CD8-positive, alpha-beta memory T cell (primary cell): ENCODE measurements around the gene AKAP10. TPM values are rescaled to one million over a fixed set of nuclear protein-coding genes. Genes with fewer than 3 reads are reported as not detected.
A peak's percentile ranks its signal among the peaks of the same experiment; 100 is the strongest.
"Not testable (repeated sequence)": the region's sequence is repeated elsewhere in the genome, so short reads cannot be mapped to it uniquely, and the experiment has no call there.

Source experiments
- CTCF ChIA-PET: fragments of 350-600 bp; sonication (Branson Sonifier 250); formaldehyde crosslinking; loops from one replicate; lab custom pipeline; 2021; ENCODE audit warnings: antibody characterized with exemption; lab: Charles Lee
- POLR2A ChIA-PET: fragments of 350-600 bp; sonication (Branson Sonifier 250); formaldehyde crosslinking; loops from one replicate; lab custom pipeline; 2021; ENCODE audit warnings: antibody characterized with exemption; lab: Charles Lee
- DNase-seq, 5 donors: peaks; one replicate each; pipeline versions ENCODE4 v3.0.0 to v3.0.0-alpha.2; 2020 to 2022; ENCODE audit warnings: mixed read lengths in 1 of 5
- H3K27ac ChIP-seq: one replicate; pipeline ENCODE4 v1.7.0; 2013; ENCODE audit warnings: low read depth, mild to moderate bottlenecking, low read length, moderate library complexity
- H3K27me3 ChIP-seq: 2 replicates; pipeline ENCODE4 v1.7.0; 2013; ENCODE audit warnings: low read length, mild to moderate bottlenecking; ENCODE audit not compliant: insufficient read depth, poor library complexity, severe bottlenecking
- H3K36me3 ChIP-seq: 2 replicates; pipeline ENCODE4 v1.7.0; 2013; ENCODE audit warnings: mild to moderate bottlenecking, low read length, moderate library complexity; ENCODE audit not compliant: insufficient read depth
- H3K4me1 ChIP-seq: 2 replicates; pipeline ENCODE4 v1.7.0; 2013; ENCODE audit warnings: mild to moderate bottlenecking, low read length, moderate library complexity; ENCODE audit not compliant: insufficient read depth
- H3K4me3 ChIP-seq: 2 replicates; pipeline ENCODE4 v1.7.0; 2013; ENCODE audit warnings: mild to moderate bottlenecking, low read length
- H3K9me3 ChIP-seq: 2 replicates; pipeline ENCODE4 v1.7.0; 2013; ENCODE audit warnings: mild to moderate bottlenecking, low read length
- H3K27ac Mint-ChIP-seq, 8 donors: one replicate each; pipeline ENCODE4 v1.8.0; 2020 to 2021; ENCODE audit warnings: mixed read lengths in 8 of 8, mild to moderate bottlenecking in 6 of 8, inconsistent platforms in 3 of 8, moderate library complexity in 3 of 8
- H3K27me3 Mint-ChIP-seq, 2 donors: one replicate each; pipeline ENCODE4 v1.8.0; 2020 to 2021; ENCODE audit warnings: mixed read lengths in 2 of 2, mild to moderate bottlenecking in 1 of 2, moderate library complexity in 1 of 2
- H3K36me3 Mint-ChIP-seq, 3 donors: one replicate each; pipeline ENCODE4 v1.8.0; 2020 to 2021; ENCODE audit warnings: mixed read lengths in 3 of 3, inconsistent platforms in 1 of 3, mild to moderate bottlenecking in 1 of 3
- H3K4me1 Mint-ChIP-seq, 3 donors: one replicate each; pipeline ENCODE4 v1.8.0; 2020 to 2021; ENCODE audit warnings: mixed read lengths in 3 of 3, inconsistent platforms in 1 of 3, mild to moderate bottlenecking in 1 of 3
- H3K4me3 Mint-ChIP-seq, 7 donors: one replicate each; pipeline ENCODE4 v1.8.0; 2020 to 2021; ENCODE audit warnings: mixed read lengths in 7 of 7, mild to moderate bottlenecking in 6 of 7, moderate library complexity in 4 of 7, inconsistent platforms in 2 of 7
- H3K9me3 Mint-ChIP-seq, 5 donors: one replicate each; pipeline ENCODE4 v1.8.0; 2020 to 2022; ENCODE audit warnings: mixed read lengths in 5 of 5, mild to moderate bottlenecking in 3 of 5, moderate library complexity in 2 of 5, inconsistent platforms in 1 of 5
- polyA plus RNA-seq: library from polyadenylated mRNA; unstranded; fragments of 300-500 nt; fragmentation: Illumina TruSeq; gene quantifications from one replicate; pipeline ENCODE4 v1.2.3, GENCODE V29; 2021
- total RNA-seq, 2 experiments: library from RNA; stranded (reverse); gene quantifications; one replicate each; pipeline ENCODE4 v1.2.3, GENCODE V29; 2021

AKAP10 gene
- total and polyA plus RNA-seq, 3 experiments from 2014 or later, result 24.1 to 32.6 (median 31.7) TPM

- H3K4me1 Mint-ChIP-seq, result no peaks in the 10 kb centered on the region
- no peak for DNase-seq
- peak overlapping the region in 1 of 8 donors; percentile 78 for H3K27ac Mint-ChIP-seq
- H3K27me3 ChIP-seq, result no peaks in the 10 kb centered on the region
- ChIA-PET POLR2A (no interaction called here), CTCF (no interaction called here)
- no peaks in the 10 kb centered on the region for H3K27me3 Mint-ChIP-seq
- no peaks in the 10 kb centered on the region for H3K9me3 Mint-ChIP-seq
- no peaks in the 10 kb centered on the region for H3K9me3 ChIP-seq
- no peak overlapping the region for H3K27ac ChIP-seq
- peaks cover 35% of the 10 kb centered on the region for H3K36me3 ChIP-seq
- no peak overlapping the region for H3K4me3 ChIP-seq
- H3K36me3 Mint-ChIP-seq, result peaks cover 9 to 84% (median 27%) of the 10 kb centered on the region in 3 donors
- no peaks in the 10 kb centered on the region for H3K4me1 ChIP-seq
- H3K4me3 Mint-ChIP-seq, result no peak overlapping the region
These were observed 72.7 kb downstream of the AKAP10 start for GRCh38 chr17:19904924-19905323.

- POLR2A ChIA-PET, result no interaction called here
- H3K4me3 Mint-ChIP-seq, result no peak overlapping the region
- H3K36me3 Mint-ChIP-seq, result peaks cover 9 to 79% (median 25%) of the 10 kb centered on the region in 3 donors
- CTCF ChIA-PET, result no interaction called here
- H3K27ac ChIP-seq, result no peak overlapping the region
- no peaks in the 10 kb centered on the region for H3K4me1 ChIP-seq
- no peak overlapping the region for H3K4me3 ChIP-seq
- H3K27ac Mint-ChIP-seq, result no peak overlapping the region
- no peaks in the 10 kb centered on the region for H3K4me1 Mint-ChIP-seq
- H3K27me3 Mint-ChIP-seq, result no peaks in the 10 kb centered on the region
- H3K27me3 ChIP-seq, result no peaks in the 10 kb centered on the region
- no peaks in the 10 kb centered on the region for H3K9me3 ChIP-seq
- no peak for DNase-seq
- peaks cover 30% of the 10 kb centered on the region for H3K36me3 ChIP-seq
- H3K9me3 Mint-ChIP-seq, result no peaks in the 10 kb centered on the region
These were observed 73.2 kb downstream of the AKAP10 start for GRCh38 chr17:19904412-19904811.

GRCh38 chr17:19900809-19901208 is 76.8 kb downstream of the AKAP10 start:
- Histone ChIP-seq H3K4me3 (no peak overlapping the region), H3K36me3 (peaks cover 9% of the 10 kb centered on the region), H3K4me1 (no peaks in the 10 kb centered on the region), H3K27ac (no peak overlapping the region), H3K9me3 (no peaks in the 10 kb centered on the region), H3K27me3 (no peaks in the 10 kb centered on the region)
- peaks cover 6 to 49% (median 11%) of the 10 kb centered on the region in 3 donors for H3K36me3 Mint-ChIP-seq
- no peaks in the 10 kb centered on the region for H3K4me1 Mint-ChIP-seq
- DNase-seq, result no peak
- H3K4me3 Mint-ChIP-seq, result no peak overlapping the region
- H3K27ac Mint-ChIP-seq, result peak overlapping the region in 7 of 8 donors; percentile 9 to 58 (median 37)
- CTCF ChIA-PET, result no interaction called here
- POLR2A ChIA-PET, result no interaction called here
- no peaks in the 10 kb centered on the region for H3K27me3 Mint-ChIP-seq
- H3K9me3 Mint-ChIP-seq, result no peaks in the 10 kb centered on the region

GRCh38 chr17:19897903-19898302 is 79.7 kb downstream of the AKAP10 start:
- H3K9me3 Mint-ChIP-seq, result no peaks in the 10 kb centered on the region
- H3K27me3 Mint-ChIP-seq, result no peaks in the 10 kb centered on the region
- H3K36me3 ChIP-seq, result no peaks in the 10 kb centered on the region
- DNase-seq, result no peak
- ChIA-PET POLR2A (no interaction called here), CTCF (no interaction called here)
- H3K4me3 Mint-ChIP-seq, result no peak overlapping the region
- H3K4me1 Mint-ChIP-seq, result no peaks in the 10 kb centered on the region
- no peaks in the 10 kb centered on the region for H3K27me3 ChIP-seq
- no peaks in the 10 kb centered on the region for H3K4me1 ChIP-seq
- peak overlapping the region in 2 of 8 donors; percentile 8 to 11 for H3K27ac Mint-ChIP-seq
- no peak overlapping the region for H3K4me3 ChIP-seq
- peaks cover 0 to 22% (median 2%) of the 10 kb centered on the region in 3 donors for H3K36me3 Mint-ChIP-seq
- H3K27ac ChIP-seq, result no peak overlapping the region
- H3K9me3 ChIP-seq, result no peaks in the 10 kb centered on the region

GRCh38 chr17:19897090-19897837 is 80.4 kb downstream of the AKAP10 start:
- no peaks in the 10 kb centered on the region for H3K9me3 Mint-ChIP-seq
- no peaks in the 10 kb centered on the region for H3K27me3 Mint-ChIP-seq
- H3K27ac Mint-ChIP-seq, result peak overlapping the region in 2 of 8 donors; percentile 29 to 88
- no peaks in the 10 kb centered on the region for H3K4me1 Mint-ChIP-seq
- H3K36me3 Mint-ChIP-seq, result peaks cover 0 to 17% (median 2%) of the 10 kb centered on the region in 3 donors
- DNase-seq, result no peak
- POLR2A ChIA-PET, result no interaction called here
- CTCF ChIA-PET, result no interaction called here
- no peak overlapping the region for H3K4me3 ChIP-seq
- H3K4me1 ChIP-seq, result no peaks in the 10 kb centered on the region
- no peaks in the 10 kb centered on the region for H3K9me3 ChIP-seq
- no peak overlapping the region for H3K27ac ChIP-seq
- no peaks in the 10 kb centered on the region for H3K36me3 ChIP-seq
- no peak overlapping the region for H3K4me3 Mint-ChIP-seq
- H3K27me3 ChIP-seq, result no peaks in the 10 kb centered on the region

GRCh38 chr17:19896679-19897078 is 80.9 kb downstream of the AKAP10 start:
- Histone ChIP-seq H3K36me3 (no peaks in the 10 kb centered on the region), H3K4me3 (no peak overlapping the region), H3K4me1 (no peaks in the 10 kb centered on the region), H3K27ac (no peak overlapping the region), H3K27me3 (no peaks in the 10 kb centered on the region), H3K9me3 (no peaks in the 10 kb centered on the region)
- no peak overlapping the region for H3K4me3 Mint-ChIP-seq
- peaks cover 0 to 14% (median 2%) of the 10 kb centered on the region in 3 donors for H3K36me3 Mint-ChIP-seq
- no peaks in the 10 kb centered on the region for H3K9me3 Mint-ChIP-seq
- no peaks in the 10 kb centered on the region for H3K4me1 Mint-ChIP-seq
- ChIA-PET CTCF (interaction anchor here (0.9 kb wide), 1 partner anchor 29 kb away, joined by 3 read pairs; the partner anchor contains the start of gene ULK2), POLR2A (no interaction called here)
- DNase-seq, result no peak
- H3K27me3 Mint-ChIP-seq, result no peaks in the 10 kb centered on the region
- peak overlapping the region in 2 of 8 donors; percentile 55 to 88 for H3K27ac Mint-ChIP-seq

- DNase-seq, H3K27me3 Mint-ChIP-seq, CTCF ChIA-PET, H3K4me1 ChIP-seq, H3K36me3 ChIP-seq, H3K27ac ChIP-seq, H3K4me3 ChIP-seq, H3K27ac Mint-ChIP-seq, H3K9me3 ChIP-seq, POLR2A ChIA-PET, H3K4me3 Mint-ChIP-seq, H3K27me3 ChIP-seq, H3K36me3 Mint-ChIP-seq, H3K9me3 Mint-ChIP-seq, H3K4me1 Mint-ChIP-seq: not testable (repeated sequence)
These were observed 87.1 kb downstream of the AKAP10 start for GRCh38 chr17:19890554-19890953.

- H3K36me3 ChIP-seq, H3K4me3 Mint-ChIP-seq, H3K4me3 ChIP-seq, CTCF ChIA-PET, H3K27me3 Mint-ChIP-seq, H3K4me1 Mint-ChIP-seq, H3K4me1 ChIP-seq, DNase-seq, H3K9me3 ChIP-seq, H3K27ac ChIP-seq, POLR2A ChIA-PET, H3K36me3 Mint-ChIP-seq, H3K27me3 ChIP-seq, H3K9me3 Mint-ChIP-seq, H3K27ac Mint-ChIP-seq: not testable (repeated sequence)
These were observed 87.6 kb downstream of the AKAP10 start for GRCh38 chr17:19890001-19890400.
